Measurements from ENCODE around the gene NUP210.

The NUP210 gene

DNA sequence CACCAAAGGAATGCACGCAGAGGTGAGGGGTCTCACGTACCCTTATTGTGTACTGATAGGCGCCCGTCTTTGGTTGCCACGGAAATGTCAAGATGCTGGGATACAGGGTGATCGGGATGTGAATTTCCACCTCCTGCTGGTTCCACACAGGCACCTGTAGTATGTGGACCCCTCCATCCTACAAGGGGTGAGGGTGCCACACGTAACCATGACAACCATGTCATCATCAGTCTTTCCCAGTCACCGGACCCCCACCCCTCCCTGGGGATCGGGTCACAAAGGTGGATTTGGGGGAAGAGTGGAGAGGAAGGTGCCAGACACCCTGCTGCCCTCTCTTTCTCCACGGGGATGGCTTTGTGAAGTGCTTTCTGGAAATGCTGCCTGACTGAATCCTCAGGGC, 44.7 kb downstream of the NUP210 start:
- no peak for DNase-seq (ENCODE audit: low spot score)

DNA sequence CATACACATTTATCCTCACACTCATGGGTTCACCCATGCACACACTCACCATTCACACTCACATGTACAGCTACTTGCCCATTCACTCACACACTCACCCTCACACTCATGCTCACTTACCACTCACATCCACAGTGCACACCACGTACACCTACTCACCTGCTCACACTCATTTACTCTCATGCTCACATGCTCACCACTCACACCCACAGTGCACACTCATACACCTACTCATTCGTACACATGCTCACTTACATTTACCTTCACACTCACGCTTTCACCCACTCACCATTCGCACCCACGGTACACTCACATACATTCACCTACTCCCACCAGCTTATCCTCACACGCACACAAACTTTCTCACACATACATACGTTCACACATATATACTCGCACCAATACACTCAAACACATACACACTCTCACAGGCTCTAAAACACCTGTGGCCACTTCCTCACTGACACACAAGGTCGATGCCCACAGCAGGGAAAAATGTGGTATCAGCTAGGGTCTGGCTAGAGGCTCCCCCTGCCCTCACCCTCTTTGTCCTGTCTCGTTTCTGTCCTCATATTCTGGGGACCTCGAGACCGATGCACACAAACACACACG, 46.0 kb downstream of the NUP210 start:
- DNase-seq (ENCODE audit: low spot score) = no peak

DNA sequence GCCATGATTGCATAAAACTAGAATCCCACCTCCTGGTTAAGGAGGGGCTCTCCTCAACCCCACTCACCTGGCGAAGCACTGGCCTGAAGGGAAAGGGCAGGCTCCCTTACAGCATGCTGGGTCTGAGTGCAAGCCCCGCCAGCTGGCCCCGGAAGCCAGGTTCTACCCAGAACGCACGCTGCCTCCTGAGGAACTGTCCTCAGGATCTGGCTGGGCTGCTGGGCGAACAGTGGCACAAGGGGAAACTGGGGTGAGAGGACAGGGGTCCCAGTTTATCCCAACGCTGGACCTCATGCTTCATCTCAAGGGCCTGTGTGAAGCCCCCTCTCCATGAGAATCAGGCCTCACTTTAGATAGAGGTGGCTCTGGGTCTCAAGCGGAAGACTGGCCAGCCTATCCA, 47.5 kb downstream of the NUP210 start:
- DNase-seq (ENCODE audit: low spot score) = no peak

DNA sequence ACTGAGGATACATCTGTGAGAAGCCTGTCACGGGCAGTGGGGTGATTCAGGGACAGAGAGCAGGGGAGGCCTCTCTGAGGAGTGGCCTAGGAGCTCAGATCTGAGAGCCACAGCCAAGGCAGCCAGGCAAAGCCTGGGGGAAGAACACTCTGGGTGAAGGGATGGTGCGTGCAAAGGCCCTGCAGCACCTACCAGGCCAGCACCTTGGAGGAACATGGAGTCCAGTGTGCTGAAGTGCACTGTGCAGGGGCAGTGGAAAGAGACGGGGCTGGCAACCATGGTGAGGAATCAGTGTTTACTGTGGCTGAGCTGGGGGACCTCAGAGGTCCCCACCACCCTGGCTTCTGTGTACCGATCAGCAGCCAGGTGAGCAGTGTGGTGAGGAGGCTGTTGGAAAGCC, 48.0 kb downstream of the NUP210 start:
- no peak for DNase-seq (ENCODE audit: low spot score)

DNA sequence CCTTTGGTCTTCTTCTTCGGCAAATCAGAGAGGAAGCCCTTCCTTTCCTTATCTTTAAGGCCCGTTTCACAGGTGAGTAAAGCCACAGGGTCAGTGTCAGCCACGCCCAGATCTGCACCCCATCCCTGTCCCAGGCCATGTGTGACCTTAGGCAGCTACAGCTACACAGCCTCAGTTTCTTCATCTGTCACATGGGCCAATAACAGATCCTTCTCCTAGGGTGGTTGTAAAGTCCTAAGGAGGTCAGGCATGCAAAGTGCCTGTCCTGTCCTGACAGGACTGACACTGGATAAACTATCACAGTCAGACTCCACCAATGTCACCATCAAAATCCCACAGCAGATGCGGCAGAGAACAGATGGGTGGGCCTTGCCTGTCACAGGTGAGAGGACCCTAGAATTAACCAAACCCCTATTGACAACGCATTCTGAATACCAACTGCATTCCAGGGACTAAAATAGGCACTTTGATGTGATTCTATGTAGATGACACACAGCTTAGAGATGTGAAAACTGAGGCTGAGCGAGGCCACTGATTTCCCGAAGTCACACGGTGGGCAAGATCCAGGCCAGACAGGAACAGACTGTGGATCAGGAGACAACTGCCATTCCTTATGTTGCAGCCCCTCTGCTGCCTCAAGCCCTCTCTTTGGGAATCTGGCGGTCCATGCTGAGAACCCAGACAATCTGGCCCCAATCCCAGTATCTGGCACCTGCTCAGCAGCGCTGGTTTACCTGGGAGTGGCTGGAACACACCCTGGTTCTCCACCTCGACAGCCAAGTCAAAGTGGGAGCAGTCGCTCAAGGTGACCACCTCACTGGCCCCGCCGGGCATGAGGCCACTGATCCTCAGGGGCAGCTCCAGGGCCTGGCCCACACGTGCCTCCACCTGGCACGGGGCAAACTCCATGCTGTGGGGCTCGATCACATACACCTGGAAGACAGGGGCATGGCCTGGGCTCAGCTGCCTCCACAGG, 48.7 kb downstream of the NUP210 start:
- DNase-seq (ENCODE audit: low spot score) = no peak

DNA sequence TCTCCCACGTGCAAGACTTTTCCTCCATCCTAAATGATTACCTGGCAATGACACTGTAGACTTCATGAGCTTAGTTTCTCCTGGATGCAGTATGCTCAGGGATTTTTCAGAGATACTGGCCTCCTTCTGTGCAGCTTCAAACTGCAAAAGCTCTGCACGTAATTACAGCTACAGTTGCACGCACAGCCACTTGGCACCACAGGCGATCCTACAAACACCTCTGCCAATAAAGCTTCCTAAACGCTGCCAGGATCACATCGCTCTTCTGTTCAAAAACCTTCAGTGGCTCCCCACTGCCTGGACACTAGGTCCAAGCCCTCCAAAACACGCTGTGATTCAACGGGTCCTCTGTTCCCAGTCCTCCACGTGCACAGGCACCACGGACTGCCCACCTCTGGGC, 49.5 kb downstream of the NUP210 start:
- DNase-seq (ENCODE audit: low spot score) = no peak

DNA sequence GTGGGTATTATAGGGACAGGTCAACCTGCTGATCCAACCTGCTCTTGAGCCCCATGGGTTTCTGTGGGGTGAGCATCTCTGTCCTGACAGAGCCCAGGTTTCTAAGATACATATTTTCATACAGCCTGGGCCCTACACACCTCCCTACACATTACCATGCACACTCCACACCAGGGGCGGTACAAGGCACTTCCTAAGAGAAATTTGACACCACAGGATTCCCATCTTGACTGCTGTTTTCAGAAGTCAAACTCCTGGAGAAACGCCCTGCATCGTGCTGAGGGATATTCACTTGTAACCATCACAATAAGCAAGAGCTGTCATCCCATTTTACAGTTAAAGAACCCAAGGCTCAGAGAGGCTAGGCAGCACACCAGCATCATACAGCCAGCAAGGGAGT, 50.1 kb downstream of the NUP210 start:
- no peak for DNase-seq (ENCODE audit: low spot score)

DNA sequence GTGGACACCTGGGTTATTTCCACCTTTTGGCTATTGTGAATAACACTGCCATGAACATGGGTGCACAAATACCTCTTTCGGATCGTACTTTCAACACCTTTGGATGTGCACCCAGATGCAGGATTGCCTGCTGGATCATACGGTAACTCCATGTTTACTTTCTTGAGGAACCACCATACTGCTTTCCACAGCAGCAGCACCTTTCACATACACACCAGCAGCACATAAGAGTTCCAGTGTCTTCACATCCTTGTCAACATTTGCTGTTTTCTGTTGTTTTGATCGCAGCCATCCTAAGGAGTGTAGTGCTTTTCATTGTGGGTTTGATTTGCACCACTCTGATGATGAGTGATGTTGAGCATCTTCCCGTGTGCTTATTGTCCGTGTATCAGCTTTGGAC, 51.3 kb downstream of the NUP210 start:
- DNase-seq (ENCODE audit: low spot score) = no peak

DNA sequence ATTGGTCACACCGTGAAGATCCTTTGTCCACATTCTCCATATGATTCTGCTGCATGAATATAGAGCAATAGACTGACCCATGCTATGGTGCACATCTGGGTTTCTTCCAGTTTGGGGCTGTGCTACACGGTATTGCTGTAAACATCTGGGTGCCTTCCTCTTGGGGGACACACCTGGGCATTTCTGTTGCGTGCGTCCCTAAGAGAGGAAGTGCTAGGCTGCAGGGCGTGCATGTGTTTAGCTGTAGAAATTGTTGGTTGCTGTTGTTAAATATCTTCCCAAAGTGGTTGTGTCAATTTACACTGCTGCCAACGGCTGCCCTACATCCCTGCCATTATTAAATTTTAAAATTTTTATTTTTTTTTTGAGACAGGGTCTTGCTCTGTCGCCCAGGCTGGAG, 52.4 kb downstream of the NUP210 start:
- DNase-seq (ENCODE audit: low spot score) = no peak

DNA sequence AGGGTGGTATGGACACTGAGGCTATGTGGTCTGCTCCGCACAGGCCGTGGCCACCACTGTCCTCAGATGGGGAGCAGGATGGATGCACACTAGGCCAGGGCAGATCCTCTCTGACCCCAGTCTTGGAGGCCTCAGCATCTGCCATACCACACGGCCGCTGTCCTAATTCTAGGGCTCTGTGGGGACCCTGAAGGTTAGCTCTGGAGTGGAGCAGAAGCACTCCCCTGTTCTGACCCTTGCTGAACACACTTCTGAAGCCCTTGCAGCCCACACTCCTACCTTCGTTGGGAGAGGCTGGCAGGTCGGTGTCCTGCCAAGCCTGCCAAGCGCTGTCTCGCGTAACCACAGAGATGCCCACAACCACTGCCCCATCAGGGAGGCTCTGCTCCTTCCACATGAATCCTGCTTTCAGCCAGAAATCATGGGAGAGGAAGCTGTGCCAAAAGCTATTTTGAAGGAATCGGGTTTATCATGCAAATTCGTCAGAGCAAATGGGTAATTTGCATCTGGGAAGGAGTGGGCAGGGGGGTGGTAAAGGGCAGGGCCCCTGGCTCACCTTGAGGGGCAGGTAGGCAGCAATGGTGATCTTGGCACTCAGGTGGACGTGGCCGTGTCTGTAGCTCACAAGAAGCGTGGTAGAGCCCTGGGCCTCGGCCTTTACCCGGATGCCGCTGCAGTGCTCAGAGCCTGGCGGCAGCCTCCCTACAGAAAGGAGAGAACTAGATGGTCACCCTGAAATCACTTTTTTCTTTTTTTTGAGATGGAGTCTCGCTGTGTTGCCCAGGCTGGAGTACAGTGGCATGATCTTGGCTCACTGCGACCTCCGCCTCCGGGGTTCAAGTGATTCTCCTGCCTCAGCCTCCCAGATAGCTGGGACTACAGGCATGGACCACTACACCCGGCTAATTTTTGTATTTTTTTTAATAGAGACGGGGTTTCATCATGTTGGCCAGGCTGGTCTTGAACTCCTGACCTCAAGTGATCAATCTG, 54.4 kb downstream of the NUP210 start:
- DNase-seq (ENCODE audit: low spot score) = no peak

DNA sequence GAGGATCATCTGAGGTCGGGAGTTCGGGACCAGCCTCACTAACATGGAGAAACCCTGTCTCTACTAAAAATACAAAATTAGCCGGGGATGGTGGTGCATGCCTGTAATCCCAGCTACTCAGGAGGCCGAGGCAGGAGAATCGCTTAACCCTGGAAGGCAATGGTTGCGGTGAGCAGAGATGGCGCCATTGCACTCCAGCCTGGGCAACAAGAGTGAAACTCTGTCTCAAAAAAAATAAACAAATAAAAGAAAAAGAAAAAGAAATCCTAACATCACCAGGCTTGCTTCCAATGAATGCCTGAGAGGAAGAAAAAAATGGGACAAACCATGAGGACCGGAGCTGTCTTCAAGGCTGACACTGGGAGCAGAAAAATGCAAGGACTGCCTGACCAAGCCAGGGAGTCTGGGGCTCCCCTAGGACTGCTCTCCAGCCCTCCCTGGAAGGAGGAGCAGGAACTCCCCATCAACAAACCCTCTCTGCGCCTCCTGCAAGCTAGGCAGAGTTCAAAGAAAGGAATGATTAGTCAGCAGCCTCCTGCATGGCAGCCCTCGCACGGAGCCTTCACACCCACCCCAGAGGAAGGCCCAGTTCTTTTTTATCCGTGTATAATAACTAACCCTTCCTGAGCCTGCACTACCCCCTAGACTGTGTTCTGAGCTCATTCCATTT, 55.4 kb downstream of the NUP210 start:
- no peak for DNase-seq (ENCODE audit: low spot score)

DNA sequence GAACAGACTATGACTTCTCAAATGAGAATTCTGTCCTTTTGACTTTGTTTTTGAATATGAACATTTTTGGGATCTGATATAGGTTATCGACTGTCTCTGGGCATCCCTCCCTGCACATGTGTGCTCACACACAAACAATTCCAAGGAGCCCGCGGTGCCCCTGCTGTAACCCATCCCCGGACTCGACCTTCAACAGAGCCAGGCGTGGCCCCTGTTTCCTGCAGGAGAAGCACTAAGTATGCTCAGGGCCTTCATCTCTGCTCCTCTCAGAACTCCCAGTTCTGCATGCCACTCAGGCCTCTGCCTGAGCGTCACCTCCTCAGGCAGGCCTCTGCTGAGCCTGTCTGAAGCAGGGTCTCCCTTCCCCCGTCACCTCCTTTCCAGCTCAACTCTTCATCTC, 57.6 kb downstream of the NUP210 start:
- no peak for DNase-seq (ENCODE audit: low spot score)

DNA sequence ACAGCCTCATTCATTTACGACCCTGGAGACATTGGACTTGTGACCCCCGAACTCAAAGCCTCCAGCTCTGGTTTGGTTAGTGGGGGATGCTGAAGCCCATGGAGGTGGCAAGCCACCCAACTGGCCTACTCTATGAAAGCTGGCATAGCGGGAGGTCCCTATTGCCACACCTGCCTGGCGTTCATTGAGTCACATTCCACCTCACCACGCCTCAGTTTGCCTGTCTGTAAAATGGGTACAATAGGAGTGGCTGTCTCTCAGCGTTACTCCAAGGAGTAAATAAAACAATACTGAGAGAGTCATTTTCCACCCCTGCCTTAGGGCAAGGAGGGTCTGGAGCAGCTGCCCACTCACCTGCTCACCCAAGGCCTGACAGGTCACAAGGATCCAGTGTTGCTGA, 60.2 kb downstream of the NUP210 start:
- no peak for DNase-seq (ENCODE audit: low spot score)

DNA sequence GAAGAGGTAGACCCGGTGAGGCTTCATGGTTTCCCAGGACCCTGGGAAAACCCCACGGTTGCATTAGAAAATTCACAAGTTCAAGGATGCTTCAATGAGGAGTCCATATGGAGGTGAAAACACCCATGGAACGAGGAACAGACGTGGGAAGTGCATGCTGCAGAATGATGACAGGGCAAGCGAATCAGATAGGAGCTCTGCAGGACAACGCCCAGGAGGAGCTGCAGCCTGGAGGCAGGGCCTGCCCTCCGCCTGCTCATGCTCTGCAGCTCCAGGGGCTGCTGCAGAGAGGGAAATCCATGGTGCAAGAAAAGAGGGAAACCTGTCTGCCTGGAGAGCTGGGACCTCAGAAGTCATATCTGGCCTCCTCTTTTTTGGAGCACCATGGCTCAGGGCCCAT, 61.5 kb downstream of the NUP210 start:
- DNase-seq (ENCODE audit: low spot score) = no peak

DNA sequence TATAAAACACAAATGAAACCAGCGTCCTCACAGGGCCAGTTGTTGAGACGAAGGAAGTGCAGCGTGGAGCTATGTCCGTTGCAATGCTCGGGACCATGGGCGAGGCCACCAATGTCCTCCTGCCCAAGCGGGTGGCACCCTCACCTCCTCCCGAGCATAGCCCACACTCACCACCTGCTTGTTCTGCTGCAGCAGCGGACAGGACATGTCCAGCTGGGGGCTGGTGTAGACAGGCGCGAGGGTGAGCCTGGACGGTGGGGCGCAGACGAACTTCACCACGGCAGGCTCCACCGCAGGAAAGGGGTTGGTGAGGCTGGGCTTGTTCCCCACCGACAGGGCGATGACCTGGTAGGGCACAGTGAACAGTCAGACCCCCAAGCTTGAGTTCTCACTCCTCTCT, 62.1 kb downstream of the NUP210 start:
- DNase-seq (ENCODE audit: low spot score) = no peak

DNA sequence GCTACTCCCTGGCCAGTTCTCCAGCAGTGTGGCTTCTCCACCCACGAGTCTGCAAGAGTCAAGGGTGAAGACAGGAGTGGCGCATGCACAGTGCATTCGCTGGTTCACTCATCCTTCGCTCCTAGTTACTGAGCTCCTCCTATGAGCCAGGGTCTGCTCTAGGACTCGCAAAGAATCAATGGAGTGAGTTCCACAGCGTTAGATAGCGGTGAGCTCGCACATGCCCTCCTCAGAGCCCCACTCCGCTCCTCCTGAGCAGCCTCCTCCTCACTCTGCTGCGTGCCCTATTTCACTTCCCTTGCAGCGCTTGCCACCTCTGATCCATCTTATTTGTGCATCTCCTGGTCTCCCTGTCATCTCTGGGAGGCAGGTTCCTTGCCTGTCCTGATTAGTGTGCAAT, 63.0 kb downstream of the NUP210 start:
- no peak for DNase-seq (ENCODE audit: low spot score)

DNA sequence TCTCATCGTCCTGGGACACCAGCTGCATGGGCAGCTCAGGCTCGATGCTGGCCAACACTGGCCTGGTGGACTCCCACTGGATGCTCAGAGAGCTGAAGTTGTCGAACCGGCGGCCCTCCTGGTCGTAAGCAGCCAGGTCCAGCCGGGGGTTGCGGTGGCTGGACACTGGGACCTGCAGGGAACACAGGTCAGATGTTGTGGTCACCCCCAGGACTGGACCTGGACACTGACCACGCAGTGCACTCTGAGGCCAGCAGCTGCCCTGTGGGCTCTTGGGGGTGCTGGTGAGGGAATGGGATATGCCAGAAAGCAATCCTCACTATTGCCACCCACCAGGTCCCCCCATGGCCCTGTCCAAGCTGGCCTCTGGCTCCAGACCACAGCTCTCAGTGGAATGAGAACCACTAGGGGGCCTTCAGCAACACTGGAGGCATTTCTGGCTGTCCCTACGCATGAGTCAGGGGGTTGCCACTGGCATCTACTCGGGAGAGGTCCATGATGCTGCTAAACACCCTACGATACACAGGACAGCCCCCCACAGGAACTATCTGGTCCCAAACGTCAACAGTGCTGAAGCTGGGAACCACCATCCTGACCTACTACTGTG, 66.1 kb downstream of the NUP210 start:
- no peak for DNase-seq (ENCODE audit: low spot score)

DNA sequence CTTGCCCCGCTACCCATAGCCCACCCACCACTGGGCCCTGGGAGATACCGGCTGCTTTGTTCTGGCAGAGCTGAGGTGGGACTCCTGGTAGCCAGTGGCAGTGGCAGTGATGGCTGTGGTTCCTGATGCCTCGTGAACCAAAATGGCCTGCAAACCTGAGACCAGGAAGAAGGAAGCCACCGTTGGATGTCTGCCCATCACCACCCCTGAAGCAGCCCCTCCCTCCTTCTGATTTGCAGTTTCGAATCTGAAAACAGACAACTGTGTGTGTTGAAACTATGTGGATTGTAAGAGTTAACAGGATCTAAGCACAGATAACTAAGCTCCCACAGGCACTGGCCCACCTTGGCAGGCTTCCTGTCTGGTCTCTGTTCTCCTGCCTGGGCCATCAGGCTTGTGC, 66.6 kb downstream of the NUP210 start:
- DNase-seq (ENCODE audit: low spot score) = no peak

DNA sequence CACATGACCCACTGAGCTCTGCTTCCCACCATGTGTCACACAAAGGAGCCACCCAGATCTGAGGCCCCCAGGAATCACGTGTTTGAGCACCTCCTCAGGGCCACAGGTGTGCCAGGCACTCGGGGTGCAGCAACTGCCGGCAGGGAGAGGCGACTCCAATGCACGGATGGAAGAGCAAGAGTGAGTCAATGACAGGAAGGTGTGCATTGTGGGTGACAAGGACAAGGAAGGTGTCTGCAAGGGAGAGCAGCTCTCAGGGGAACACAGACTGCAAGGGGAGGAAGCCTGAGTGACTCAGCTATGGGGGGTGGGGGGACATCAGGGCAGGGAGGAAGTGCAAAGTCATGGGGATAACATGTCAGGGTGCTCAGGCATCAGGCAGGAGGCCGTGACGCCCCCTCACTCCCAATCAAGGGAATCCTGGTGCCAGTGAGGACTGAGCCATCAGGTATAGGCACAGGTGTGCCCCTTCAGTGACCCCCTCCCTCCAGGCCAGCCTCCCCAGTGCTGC, 67.4 kb downstream of the NUP210 start:
- DNase-seq (ENCODE audit: low spot score) = peak; percentile 13

DNA sequence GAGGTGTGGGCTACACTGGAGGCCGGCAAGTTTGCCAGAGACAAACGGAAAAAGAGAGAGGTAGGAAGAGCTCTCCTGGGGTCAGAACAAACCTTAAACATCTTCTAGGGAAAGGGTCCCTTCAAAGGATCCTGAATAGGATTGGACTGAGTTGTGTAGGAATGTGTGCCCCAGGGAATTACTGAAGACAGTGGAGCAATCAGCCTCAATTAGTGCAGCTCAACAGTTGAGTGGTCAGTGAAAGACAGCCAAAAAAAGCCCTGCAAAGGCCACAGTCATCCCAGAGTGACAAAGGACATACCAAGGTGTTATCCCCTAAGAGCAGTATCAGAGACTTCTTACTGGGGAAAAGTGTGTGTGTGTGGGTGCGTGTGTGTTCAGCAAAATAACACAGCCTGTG, 70.3 kb downstream of the NUP210 start:
- no peak for DNase-seq (ENCODE audit: low spot score)
